ENCODE data around the gene NXPE1.
"Not testable (repeated sequence)": the region's sequence is repeated elsewhere in the genome, so short reads cannot be mapped to it uniquely, and the experiment has no call there.

NXPE1 gene

GRCh38 chr11:114559425-114560310 lies at the start of gene NXPE1:
NXPE1 (minus strand) TSS chr11:114559881; CDS start chr11:114551201, 8,680 bp downstream.
- DNase-seq: no peak

- DNase-seq: no peak
Observed at GRCh38 chr11:114609429-114609828, 49.7 kb upstream of the NXPE1 start.

GRCh38 chr11:114608605-114609004 lies 48.9 kb upstream of the NXPE1 start:
- DNase-seq: not testable (repeated sequence)

GRCh38 chr11:114607753-114608459 lies 48.2 kb upstream of the NXPE1 start:
- DNase-seq: no peak

GRCh38 chr11:114606802-114607075 lies 47.1 kb upstream of the NXPE1 start:
- DNase-seq: not testable (repeated sequence)

DNA sequence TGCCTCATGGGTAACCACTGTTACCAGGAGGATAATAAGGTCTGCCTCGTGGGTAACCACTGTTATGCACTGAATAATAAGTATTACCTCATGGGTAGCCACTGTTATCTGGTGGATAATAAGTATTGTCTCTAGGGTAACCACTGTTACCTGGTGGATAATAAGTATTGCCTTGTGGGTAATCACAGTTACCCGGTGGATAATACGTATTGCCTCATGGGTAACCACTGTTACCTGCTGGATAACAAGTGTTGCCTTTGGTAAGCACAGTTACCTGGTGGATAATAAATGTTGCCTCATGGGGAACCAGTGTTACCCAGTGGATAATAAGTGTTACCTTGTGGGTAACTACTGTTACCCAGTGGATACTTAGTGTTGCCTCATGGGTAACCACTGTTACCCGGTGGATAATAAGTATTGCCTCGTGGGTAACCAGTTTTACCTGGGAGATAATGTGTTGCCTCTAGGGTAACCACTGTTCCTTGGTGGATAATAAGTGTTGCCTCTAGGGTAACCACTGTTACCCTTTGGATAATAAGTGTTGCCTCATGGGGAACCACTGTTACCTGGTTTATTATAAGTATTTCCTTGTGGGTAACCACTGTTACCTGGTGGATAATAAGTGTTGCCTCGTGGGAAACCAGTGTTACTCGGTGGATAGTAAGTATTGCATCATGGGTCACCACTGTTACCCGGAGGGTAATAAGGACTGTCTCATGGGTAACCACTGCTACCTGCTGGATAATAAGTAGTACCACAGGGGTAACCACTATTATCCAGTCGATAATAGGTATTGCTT lies 46.5 kb upstream of the NXPE1 start:
- no peak for DNase-seq

DNA sequence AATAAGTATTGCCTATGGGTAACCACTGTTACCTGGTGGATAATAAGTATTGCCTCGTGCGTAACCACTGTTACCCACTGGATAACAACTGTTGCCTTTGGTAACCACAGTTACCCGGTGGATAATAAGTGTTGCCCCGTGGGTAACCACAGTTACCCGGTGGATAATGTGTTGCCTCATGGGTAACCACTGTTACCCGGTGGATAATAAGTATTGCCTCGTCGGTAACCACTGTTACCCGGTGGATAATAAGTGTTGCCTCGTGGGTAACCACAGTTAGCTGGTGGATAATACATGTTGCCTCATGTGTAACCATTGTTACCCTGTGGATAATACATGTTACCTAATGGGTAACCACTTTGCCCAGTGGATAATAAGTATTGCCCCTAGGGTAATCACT lies 45.7 kb upstream of the NXPE1 start:
- DNase-seq: no peak

GRCh38 chr11:114604886-114605285 lies 45.2 kb upstream of the NXPE1 start:
- no peak for DNase-seq

DNA sequence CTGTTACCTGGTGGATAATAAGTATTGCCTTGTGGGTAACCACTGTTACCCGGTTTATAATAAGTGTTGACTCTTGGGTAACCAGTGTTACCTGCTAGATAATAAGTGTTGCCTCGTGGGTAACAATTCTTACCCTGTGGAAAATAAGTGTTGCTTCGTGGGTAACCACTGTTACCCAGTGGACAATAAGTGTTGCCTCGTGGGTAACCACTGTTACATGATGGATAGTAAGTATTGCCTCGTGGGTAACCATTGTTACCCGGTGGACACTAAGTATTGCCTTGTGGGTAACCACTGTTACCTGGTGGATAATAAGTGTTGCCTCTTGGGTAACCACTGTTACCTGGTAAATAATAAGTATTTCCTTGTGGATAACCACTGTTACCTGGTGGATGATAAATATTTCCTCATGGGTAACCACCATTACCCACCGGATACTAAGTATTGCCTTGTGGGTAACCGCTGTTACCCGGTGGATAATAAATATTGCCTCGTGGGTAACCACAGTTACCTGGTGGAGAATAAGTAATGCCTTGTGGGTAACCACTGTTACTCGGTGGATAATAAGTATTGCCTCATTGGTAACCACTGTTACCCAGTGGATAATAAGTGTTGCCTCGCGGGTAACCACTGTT lies 44.6 kb upstream of the NXPE1 start:
- no peak for DNase-seq

- DNase-seq: not testable (repeated sequence)
Observed at GRCh38 chr11:114603151-114603550, 43.5 kb upstream of the NXPE1 start.

DNA sequence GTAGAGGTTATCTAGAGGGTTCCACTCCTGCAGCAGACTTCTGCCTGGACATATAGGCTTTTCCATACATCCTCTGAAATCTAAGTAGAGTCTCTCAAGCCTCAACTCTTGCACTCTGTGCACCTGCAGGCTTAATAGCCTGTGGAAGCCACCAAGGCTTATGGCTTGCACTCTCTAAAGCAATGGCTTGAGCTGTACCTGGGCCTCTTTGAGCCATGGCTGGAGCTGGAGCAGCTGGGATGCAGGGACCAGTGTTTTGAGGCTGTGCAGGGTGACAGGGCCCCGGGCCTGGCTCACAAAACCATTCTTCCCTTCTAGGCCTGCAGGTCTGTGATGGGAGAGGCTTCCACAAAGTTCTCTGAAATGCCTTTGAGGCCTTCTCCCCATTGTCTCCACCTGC lies 38.8 kb upstream of the NXPE1 start:
- DNase-seq: no peak

- DNase-seq: no peak
Observed at GRCh38 chr11:114596175-114596919, 36.7 kb upstream of the NXPE1 start.

GRCh38 chr11:114595571-114595970 lies 35.9 kb upstream of the NXPE1 start, which contains the start of gene NXPE4:
NXPE4 (minus strand) TSS chr11:114595786; CDS start chr11:114594759, 1,027 bp downstream.
- DNase-seq: no peak

DNA sequence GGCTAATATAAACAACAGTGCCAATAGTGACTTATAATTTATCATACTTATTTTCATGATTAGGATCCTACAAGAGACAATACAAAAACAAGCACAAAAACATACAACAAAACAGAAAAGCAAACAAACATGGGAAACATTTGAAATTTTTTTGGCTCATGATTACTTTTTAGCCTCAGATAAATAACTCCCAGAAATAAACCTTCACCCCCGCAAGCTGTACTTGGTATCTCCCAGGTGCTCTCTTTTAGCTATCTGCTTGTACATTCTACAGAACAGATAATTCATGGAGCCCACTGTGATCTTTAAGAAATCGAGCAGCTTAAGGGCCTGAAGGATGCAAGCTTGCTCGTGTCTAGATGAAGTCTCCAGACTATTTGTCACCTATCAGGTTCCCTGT lies 35.0 kb upstream of the NXPE1 start:
- no peak for DNase-seq

GRCh38 chr11:114587398-114587953 lies 27.8 kb upstream of the NXPE1 start:
- DNase-seq: no peak

DNA sequence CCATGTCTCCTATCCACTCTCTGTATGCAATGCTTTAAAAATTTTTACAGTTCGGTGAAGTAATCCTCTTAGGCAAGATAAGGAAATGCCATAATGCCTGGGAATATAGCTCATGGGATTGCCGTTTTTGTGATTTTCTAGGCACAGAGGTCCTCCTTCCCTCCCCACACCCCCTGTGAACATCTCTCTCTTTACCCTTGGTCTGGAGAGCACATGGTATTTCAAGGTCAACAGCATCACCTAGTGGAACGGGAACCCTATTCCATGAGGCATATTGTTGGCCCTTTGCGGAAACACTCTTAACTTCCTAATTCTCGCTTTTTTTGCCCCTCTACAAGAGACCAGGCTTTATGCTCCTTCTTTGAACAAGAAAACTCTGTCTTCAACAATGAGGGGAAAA lies 27.1 kb upstream of the NXPE1 start:
- DNase-seq: no peak

GRCh38 chr11:114571712-114572111 lies 12.0 kb upstream of the NXPE1 start:
- no peak for DNase-seq

DNA sequence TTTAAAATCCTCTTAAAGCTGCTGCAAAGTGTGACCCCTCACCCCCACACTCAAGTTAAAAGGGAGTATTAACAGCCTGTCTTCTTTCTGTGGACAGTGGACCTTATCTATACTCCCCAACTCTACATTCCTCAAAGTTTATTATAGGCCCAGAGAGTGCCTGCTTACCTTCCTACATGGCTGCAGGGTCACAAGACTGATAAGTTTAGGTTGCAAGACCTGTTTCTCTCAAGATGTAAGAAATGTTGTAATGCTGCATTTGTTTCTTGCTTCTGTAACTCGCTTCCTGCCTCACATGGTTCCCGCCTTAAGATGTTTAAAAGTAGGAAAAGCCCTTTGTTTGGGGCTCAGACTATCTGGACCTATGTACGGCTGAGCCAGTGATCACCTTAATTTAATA lies 10.1 kb upstream of the NXPE1 start:
- no peak for DNase-seq

DNA sequence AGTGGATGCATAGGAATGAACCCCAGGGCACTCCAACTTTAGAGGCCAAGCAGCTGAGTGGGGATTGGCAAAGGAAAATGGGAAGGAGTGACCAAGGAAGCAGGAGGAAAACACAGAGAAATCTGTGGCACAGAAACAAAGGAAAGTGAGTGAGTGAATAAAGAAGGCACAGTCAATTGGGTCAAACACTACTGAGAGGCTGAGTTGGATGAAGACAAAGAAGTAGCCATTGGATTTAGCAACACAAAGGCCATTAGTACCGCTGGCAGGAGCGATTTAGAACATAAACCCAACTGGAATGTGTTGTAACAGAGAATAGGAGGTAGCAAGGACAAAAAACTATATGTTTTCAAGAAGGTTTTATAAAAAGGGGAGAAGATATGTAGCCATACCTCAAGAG lies 6.6 kb upstream of the NXPE1 start:
- no peak for DNase-seq

DNA sequence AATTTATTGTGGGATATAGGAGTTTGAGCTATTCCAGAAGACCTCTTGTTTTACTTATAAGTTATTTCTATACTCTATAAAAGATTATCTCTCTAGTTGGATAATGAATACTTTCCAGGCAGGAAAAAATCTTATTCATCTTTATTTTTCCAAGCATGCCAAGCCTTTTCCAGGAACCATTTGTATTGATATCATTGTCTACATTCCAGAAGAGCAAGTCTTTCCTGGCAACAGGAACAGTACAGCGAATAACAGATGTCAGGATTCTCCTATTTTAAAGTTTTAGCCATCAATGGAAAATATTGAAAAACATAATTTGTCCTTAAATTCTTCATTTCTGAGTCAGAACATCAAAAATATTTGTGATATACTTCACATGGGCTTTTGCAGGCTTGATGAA lies 5.2 kb upstream of the NXPE1 start:
- DNase-seq: no peak

DNA sequence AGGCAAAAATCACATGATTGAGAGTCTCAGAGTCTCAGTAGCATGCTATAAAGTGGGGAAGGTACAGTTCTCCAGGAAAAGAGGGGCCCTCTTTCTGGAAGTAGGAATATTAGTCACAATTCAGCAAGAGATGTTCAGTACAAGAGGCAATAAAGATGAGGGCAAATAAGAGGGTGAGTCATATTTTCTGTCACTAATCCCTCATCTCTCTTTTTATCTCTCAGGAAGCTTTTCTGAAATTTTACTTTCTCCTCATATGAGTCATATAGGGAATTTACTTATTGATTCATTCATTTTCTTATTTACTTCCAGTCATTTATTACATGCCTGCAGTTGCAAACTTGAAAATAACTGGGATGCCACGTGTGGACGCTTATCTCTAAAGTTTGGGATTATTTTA lies 3.4 kb upstream of the NXPE1 start:
- DNase-seq: no peak

Data from activated T-cell treated with anti-CD3 and anti-CD28 coated beads, Interleukin-2, amount 50 U/mL, for 1 hour (primary cell).